ENCODE measurements around the gene CSMD2.

CSMD2 gene

DNA sequence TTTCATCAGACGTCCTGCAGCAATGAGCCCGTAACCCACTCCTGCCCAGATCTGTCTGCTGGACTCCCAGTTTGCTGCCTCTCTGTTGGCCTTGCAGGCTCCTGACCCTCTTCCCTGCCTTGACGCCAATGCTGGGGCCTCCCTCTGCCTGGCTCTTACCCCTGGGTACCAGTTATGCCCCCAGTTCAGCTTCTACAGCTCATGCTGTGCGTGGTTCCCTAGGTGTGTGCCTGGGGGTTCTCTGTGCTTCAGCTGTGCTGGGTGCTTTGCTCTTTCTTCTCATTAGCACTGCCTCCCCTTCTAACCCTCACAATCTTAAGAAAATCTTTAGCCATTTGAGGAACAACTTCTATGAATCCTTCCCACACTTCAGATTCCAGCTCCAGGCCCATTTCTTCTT, 541.2 kb downstream of the CSMD2 start:
- no peak for DNase-seq

DNA sequence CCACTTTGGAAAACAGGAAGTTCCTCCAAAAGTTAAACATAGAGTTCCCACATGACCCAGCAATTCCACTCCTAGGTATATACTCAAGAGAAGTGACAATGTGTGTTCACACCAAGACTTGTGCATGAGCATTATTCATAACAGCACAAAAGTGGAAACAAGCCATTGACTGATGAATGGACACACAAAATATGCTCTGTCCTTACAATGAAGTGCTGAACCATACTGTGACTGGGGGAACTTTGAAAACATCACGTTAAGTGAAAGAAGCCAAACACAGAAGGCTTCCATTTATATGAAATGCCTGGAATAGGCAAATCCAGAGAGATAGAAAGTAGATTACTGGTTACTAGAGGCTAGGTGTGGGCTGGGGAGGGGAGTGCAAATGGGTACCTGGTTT, 542.3 kb downstream of the CSMD2 start:
- DNase-seq, result no peak

DNA sequence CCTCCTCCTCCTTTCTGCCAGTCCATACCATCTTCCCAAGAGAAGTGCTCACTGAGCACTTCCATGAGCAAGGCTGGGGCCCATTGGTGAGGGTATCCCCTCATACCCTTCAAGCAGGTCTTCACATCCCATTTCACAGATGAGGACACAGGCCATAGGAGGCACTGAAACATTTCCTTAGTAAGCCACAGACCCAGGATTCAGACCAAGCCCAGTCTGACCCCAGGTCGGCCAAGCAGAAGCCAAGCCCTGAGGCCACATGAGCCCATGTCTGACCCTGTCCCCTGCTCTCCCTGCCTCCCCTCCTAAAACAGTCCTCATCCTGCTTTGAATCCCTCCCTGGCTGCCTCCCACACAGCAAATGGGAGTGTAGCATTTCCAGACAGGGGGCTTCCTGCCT, 546.4 kb downstream of the CSMD2 start:
- DNase-seq, result no peak

DNA sequence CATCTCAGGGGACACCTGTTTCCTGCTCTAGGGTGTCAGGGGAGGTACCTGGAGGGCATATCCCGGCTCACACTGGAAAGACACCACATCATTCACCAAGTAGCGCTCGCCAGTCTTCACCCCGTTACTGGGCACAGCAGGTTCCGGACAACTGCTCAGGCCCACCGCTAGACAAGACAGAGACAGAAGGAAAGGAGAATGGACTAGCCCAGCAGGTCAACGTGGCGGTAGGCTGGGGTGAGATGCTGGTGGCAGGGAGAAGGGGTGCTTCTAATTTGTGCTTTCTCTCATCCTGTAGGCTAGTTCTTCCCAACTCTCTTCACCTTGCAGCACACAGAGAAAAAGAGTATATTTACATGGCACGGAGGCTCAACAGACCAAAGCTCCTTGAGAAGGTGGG, 547.6 kb downstream of the CSMD2 start:
- no peak for DNase-seq

DNA sequence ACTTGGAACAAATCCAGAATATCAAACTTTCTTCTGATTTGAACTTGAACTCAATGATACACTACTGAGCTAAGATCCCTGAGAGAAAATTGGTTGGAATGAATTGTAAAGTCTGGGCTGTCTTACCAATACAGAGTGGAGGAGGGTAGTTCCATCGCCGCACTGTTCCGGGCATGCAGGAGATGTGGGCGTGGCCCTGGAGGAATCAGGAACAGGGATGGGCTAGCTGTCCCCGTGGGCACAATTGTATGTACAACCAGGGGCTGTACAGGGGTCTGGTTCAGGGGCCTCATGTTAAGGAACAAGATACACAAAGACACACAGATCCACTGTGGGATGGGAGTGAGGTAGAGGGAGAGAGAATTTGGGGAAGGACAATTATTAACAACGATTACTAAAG, 548.2 kb downstream of the CSMD2 start:
- no peak for DNase-seq

DNA sequence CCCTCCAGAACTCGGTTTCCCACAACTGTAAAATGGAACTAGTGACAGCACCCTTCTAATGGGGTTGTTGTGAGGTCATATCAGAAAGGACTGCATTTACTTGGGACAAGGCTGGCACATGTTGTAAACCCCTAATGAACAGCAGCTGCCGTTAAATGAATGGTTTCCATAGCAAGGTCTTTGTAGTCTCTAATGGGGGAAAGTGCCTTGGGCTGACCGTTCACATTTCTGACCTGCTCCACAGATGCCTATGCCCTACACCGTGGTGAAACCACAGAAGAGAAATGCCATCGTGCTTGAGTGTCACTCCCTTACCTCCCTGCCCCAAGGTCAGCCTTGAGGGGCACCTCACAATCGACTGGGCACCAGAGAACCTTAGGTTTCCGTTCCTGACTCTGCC, 549.5 kb downstream of the CSMD2 start:
- DNase-seq, result no peak

DNA sequence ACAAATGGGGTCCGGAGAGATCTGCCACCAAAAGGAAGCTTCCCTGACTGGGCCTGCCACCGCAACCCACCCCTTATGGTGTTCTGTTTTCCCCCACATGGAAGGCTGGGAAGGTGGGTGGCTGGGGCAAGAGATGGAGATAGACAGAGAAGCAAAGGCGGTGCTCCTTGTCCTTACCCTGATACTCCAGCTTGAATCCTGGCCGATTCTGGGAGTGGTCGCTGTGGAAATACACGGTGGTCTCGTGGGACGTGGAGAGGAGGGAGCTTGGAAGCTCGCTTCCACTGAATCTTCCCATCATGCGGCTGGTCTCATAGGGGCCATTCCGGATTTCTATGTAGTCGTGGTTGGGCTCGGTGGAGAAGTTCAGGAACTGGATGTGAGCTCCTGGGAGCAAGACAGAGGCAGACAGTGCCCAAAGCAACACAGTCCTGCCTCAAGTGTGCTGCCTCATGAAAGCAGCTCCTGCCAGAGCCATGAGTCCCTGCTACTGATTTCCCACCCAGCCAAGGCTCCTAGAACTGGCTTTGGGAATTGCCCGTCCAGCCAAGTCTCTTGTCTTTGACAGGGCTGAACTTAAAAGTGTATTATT, 554.1 kb downstream of the CSMD2 start:
- no peak for DNase-seq

DNA sequence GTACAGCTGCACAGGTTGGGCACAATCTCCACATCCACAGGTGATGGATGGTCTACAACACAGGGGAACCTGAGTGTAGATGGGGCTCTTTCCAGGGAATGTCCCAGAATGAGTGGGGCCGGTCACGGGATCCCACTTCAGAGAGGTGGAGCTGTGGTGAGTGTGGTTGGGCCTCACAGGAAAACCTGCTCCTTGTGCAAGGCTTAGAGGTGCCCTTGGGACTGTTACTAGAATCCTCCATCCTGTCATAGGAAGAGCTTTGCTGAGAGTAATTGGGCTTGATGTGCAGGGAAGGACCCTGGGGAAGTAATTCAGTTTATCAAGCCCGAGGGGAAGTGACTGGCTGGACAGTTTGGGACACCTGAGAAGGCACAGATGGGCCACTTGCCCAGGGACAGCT, 554.6 kb downstream of the CSMD2 start:
- no peak for DNase-seq

DNA sequence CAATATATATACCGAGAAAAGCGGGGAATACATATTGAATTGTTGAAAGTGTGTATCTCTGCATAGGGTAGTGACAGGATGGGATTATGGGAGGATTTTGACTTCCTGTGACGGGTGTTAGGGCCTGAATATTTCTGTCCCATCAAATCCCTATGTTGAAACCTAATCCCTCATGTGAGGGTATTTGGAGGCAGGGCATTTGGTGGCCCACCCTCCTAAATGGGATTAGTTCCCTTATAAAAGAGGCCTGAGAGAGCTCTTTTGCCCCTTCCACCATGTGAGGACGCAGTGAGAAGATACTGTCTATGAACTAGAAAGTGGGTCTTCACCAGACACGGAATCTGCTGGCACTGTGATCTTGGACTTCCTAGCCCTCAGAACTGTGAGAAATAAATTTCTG, 555.3 kb downstream of the CSMD2 start:
- no peak for DNase-seq

DNA sequence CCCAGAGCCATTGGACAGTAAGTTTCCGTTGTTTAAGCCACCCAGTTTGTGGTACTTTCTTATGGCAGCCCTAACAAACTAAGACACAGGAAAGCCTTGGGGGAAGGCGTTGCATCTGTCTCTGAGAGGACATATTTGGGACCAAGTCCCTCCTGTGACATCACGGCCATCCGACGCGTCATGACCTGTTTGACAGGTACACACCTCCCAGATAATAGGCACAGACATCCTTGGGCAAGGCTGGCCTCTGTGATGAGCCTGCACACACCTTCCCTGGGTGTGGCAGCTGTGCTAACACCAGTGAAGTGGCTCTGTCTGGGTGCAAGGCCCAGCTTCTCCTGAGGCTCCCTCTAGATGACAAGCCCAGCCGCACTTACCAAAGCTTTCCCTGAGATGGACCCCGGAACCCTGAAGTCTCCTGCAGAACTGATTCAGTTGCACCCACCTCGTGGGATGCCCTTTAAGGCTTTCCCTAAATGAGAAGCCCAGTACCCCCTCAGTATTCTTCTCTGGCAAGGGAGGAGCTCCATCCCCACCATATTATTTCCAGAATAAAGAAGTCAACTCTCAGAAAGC, 556.1 kb downstream of the CSMD2 start:
- DNase-seq, result no peak

DNA sequence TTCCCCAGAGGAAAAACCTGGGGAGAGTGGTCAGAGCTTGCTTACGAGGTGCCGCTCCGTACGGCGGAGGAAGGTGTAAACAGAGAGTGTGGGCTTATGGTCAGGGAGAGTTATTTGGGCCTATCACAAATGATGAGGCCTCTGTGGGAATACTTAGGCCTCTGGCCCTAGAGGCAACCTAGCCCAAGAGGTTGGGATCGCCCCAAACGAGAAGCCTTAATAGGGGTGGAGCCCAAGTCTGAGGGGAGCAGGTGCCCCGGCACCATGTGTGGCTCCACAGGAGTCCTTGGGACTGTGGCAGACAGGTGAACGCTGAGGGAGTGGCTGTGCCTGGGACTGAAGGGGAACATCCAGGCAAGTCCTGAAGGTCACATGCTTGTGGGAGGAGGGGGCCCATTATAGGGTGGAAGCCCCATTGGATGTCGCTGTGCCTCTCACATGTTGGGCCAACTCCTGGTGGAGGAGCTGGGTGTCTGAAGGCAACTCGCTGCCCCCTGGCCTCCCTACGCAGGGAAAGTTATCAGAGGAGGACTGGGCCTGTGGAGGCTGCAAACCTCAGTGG, 557.5 kb downstream of the CSMD2 start:
- no peak for DNase-seq

DNA sequence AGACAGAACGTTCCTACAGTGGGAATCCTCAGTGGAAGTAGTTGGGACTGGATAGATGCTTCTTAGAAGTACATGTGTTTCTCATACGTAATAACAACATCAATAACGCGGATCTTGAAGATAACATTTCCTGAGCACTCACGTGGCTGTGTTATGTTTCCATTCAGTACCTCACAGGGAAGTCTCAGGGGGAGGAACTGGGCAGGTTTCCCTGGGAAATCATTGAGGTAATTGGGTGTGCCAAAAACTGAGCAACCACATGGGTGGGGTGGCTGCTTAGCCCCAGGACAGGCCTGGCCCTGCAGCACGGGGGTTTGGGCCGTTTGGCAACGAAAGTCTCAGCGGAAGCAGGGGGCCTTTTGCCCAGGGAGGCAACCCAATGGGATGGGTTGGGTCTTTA, 558.8 kb downstream of the CSMD2 start:
- no peak for DNase-seq

DNA sequence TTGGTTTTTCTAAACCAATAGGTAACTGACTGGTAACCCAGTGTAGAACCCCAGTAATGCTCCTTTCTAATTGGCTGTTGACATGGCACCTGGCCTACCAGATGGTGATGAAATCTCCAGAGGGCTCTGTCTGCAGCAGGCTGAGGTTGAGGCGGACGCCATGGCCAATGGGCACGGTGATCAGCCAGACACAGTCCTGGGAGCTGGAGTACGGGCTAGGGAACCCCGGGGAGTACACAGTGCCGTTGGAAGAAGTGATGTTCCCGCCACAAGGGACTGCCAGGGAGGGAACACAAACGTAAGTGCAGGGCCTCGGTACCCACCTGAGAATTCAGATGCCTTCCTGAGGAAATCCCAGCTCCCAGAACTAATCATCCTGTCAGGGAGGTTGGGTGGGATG, 562.8 kb downstream of the CSMD2 start:
- no peak for DNase-seq

DNA sequence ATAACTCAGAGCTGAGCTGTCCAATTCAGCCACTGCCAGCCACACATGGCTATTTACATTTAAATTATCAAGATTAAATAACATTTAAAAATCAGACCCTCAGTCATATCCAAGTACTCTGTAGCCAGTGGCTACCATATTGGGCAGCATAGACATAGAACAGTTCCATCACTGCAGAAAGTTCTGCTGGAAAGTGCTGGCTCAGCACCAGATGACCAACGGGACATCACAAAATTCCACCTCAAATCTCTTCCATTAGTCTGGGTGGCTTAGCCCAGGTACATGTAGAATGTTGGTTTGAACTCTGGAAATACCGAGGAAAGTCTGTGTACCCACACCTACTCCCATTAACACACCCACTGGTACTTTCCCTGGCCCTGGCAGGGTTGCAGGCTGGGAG, 563.3 kb downstream of the CSMD2 start:
- DNase-seq, result no peak

DNA sequence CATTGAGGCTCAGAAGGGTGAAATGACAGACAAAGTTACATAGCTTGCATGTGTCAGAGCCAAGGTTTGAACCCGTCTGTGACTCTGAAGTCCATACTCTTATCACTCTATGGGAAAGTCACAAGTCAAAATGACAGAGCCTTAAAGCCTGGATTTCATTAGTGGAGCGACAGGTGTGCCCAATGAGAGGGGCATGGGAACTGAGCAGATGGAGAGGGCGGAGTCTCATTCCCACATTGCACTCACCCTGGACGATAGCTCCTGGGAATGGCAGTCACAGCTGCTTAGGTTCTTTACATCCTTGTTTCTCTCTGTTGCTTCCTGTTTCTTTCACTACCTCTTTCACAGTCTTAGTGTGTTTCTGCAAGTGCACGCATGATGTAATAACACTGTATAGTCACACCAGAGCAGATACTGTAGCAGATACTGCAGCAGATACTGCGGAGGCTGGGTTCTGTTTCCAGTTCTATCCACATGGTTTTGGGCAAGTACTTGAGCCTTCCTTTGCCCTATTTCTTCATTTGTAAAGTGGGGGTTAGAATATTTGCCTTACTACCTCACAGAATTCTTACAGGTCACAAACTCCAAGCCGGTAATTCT, 565.4 kb downstream of the CSMD2 start:
- DNase-seq, result no peak

DNA sequence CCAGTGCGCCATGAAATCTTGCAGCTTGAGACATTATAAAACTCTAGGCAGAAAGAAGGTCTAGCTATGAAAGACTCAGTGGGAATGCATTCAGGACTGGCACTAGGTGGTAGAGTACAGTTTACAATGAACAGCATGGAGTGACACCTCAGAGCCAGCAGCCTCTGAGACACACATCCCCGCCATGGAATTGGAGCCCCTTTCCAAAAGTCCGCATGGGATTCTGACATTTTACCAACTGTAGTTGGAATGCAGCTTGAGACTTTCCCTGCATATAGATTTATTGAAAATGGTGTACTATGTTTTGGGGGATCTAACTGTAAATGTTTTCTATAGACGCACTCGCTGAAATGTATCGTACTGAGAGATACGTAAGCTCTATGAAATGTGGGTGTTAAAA, 576.3 kb downstream of the CSMD2 start:
- no peak for DNase-seq

DNA sequence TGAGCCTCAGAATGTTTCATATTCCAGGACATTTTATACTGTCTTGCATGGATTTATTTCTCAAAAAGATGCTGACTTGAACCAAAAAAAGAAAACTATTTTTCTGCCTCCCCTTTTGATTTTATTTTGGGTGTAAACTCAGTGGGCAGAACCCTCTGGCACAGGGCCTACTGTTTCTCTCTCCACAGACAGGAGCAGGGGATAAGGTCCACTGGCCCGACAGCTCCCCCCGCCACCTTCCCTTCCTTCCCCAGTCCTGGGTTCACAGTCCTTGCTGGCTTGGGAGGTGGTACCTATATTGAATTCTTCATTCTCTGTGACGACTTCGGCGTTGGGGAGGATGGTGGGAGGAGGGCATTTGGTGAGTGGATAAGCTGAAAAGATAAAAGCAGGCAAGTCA, 578.2 kb downstream of the CSMD2 start:
- DNase-seq, result no peak

DNA sequence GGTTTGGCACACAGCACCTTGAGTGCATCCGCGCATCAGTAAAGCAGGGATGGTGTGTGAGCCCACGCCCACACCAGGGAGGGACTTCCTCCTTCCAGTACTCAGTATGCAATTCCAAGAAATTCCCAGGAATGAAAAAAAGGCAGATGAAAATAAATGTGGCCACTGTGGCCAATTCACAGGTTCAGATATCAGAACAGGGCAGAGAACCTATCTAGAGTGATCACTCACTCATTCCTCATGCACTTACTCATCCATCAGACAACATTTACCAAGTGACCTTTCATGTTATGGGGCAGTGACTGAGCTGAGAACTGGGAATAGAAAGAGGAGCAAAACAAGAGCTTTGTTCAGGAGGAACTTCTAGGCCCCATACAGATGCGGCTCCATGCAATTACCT, 578.9 kb downstream of the CSMD2 start:
- no peak for DNase-seq

DNA sequence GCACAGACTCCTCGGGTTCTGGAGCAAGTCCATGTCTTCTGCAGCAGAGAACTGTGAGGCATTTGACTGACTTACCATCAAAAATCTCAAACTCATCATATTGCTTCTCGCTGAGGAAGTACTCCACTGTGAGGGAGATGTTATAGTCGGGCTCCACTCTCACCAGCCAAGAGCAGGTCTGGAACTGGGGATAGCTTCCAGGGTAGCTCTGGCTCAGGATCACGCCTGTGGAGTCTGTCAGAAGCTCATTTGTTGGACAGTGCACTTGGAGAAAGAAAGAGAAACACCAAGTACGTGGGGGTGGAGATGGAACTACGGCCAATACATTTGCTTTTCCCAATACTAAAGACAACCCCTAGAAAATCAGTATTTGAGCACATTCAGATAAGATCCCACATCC, 581.5 kb downstream of the CSMD2 start:
- DNase-seq, result no peak

DNA sequence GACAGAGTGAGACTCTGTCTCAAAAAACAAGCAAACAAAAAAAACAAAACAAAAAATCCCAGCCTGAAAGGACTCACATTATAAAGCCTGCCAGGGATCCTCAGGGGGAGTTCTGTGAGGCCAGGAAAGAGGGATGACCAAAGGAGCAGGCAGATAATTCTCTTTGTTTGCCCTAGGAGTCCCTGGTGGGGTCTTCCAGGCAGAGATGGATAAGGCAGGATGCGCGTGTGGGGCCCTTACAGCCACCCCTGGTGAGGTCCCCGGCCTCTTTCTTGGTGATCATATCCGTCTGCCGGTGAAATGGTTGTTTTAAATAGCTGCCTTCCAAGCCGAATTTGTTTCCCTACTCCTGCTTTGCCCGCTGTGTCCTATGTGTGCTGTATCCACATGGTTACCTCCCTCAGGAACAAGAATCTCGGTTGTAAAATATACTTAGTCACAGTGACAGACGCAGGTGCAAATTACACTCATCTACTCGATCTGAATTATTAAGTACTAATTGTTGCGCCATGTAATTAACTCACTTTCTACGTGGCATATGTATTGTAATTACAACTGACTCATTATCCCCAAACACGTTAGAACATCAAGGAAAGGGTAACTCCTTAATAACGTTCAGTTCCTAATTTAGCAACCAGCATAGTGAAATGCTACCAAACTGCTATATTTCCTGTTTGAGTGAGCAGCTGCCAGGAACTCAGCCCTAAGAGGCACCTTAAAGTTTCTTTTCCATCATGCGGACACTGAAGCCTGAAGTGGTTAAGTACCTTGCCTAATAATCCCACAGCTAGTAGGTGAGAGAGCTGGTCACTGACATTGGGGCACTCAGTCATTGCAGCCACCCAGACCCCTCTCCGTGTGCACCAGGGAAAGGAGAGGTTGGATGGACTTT, 586.2 kb downstream of the CSMD2 start:
- DNase-seq, result peak in 1 of 2 donors; percentile 5

DNA sequence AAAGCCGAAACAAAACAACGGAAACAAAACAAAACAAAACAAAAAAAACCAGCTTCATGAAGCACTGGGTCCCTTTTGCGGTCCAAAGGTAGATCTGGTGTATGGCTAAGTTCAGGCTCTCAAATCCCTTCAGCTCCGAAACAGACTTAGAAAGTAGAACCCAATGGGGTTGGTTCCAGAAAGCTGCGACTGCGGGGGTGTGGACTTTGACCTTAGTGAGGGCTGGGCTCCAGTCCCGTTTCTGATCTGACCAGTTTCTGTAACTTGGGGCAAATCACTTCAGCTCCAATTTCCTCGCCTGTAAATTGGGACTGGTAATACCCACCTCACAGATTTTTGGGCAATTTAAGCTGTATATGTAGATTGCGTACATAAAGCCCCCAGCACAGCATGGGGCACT, 587.4 kb downstream of the CSMD2 start:
- DNase-seq, result no peak

DNA sequence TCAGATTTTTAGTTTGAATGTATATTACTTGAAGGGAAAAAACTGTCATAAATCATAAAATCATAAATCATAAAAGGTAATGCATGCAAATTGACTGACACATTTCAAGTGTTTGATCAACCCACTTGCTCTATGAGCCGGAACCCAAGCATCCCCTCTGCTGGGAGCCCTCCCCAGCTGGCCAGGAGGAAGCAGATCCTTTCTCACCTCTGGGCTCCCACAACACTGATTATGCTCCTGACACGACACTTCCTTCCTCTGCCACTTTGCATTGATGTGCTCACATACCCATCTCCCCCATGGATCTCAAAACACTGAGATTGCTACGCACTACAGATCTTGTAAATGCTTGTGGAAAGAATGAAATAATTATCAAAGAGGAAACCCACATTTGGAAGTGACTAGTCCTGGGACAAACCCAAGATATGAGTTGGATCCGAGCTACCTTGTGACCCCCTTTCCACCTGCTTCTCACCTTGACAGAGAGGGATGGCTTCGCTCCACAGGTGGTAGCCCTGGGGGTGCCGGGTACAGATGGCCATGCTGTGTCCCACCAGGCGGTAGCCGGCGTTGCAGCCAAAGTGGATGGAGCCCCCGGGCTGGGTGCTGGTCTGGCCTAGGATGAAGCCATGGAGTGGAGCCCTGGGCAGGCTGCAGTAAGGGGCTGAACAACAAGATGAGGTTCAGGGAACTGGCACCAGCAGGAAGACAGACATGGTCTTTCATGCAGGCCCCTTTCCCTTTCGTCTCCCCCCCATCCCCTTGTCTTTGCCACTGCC, 588.0 kb downstream of the CSMD2 start:
- DNase-seq, result no peak

DNA sequence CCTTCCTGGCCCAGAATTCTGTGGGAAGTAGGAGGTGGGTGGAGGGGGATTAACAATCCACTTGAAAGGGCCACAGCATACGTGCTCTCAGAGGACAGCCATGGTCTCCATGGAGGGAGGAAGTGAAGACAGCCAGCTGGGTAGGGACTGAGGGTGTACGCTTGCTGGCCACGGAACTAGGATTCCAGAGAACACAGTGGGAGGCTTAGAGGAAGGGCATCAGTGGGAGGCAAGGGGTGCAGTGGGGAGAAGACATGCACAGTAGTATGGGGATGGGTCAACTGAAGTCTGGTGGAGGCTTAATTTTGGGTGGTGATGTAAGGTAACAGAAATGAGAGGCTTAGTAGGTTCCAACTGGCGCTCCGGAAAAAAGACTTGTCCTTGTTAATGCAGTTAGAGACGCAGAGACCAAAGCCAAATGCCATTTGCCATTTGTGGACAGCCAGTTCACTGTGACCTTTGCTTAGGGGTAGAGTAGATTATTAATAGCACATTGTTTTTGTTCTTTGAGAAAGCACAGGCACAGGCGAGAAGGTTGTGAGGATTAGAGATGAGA, 589.6 kb downstream of the CSMD2 start:
- no peak for DNase-seq

Measured in bone marrow (tissue), 2 donors.